ENCODE measurements around the gene CHRNG.

CHRNG gene

GRCh38 chr2:232539298-232540231, at the start of gene CHRNG:
TSS of gene CHRNG (plus strand) at chr2:232539692. CDS start at chr2:232539748, 56 bp downstream.
- DNase-seq = no peak

GRCh38 chr2:232490221-232491138, 49.0 kb upstream of the CHRNG start:
- DNase-seq = no peak

- DNase-seq = no peak
These were observed 48.2 kb upstream of the CHRNG start for GRCh38 chr2:232491139-232491780.

- no peak for DNase-seq
These were observed 47.1 kb upstream of the CHRNG start for GRCh38 chr2:232492236-232492848.

GRCh38 chr2:232492963-232493700, 46.4 kb upstream of the CHRNG start:
- DNase-seq = no peak

- no peak for DNase-seq
These were observed 45.6 kb upstream of the CHRNG start for GRCh38 chr2:232493701-232494474.

- no peak for DNase-seq
These were observed 45.0 kb upstream of the CHRNG start for GRCh38 chr2:232494542-232494941.

GRCh38 chr2:232495292-232495691, 44.2 kb upstream of the CHRNG start:
- no peak for DNase-seq

- no peak for DNase-seq
These were observed 42.8 kb upstream of the CHRNG start for GRCh38 chr2:232496501-232497270.

GRCh38 chr2:232497348-232497747, 42.1 kb upstream of the CHRNG start:
- DNase-seq = no peak

- DNase-seq = no peak
These were observed 41.0 kb upstream of the CHRNG start for GRCh38 chr2:232498452-232498851.

GRCh38 chr2:232501331-232501771, 38.1 kb upstream of the CHRNG start:
- DNase-seq = no peak

- no peak for DNase-seq
These were observed 37.6 kb upstream of the CHRNG start for GRCh38 chr2:232501794-232502390.

GRCh38 chr2:232502511-232502910, 37.0 kb upstream of the CHRNG start:
- no peak for DNase-seq

- DNase-seq = peak; percentile 15
These were observed 36.3 kb upstream of the CHRNG start for GRCh38 chr2:232502911-232503808.

- DNase-seq = no peak
These were observed 35.6 kb upstream of the CHRNG start for GRCh38 chr2:232503809-232504323.

GRCh38 chr2:232504438-232504837, 35.1 kb upstream of the CHRNG start:
- DNase-seq = no peak

GRCh38 chr2:232505856-232506255, 33.6 kb upstream of the CHRNG start:
- no peak for DNase-seq

Measured in fibroblast of skin of right biceps (primary cell).